Fibroblast of skin of right quadriceps (primary cell): ENCODE results near the gene SYAP1.
A peak's percentile ranks its signal among the peaks of the same experiment; 100 is the strongest.
"Not testable (repeated sequence)": the region's sequence is repeated elsewhere in the genome, so short reads cannot be mapped to it uniquely, and the experiment has no call there.

Experiments used
- DNase-seq: peaks from one replicate; pipeline ENCODE4 v3.0.0-alpha.2; 2013

Gene SYAP1

GRCh38 chrX:16784440-16784839 is 65.0 kb downstream of the SYAP1 start:
- not testable (repeated sequence) for DNase-seq

DNA sequence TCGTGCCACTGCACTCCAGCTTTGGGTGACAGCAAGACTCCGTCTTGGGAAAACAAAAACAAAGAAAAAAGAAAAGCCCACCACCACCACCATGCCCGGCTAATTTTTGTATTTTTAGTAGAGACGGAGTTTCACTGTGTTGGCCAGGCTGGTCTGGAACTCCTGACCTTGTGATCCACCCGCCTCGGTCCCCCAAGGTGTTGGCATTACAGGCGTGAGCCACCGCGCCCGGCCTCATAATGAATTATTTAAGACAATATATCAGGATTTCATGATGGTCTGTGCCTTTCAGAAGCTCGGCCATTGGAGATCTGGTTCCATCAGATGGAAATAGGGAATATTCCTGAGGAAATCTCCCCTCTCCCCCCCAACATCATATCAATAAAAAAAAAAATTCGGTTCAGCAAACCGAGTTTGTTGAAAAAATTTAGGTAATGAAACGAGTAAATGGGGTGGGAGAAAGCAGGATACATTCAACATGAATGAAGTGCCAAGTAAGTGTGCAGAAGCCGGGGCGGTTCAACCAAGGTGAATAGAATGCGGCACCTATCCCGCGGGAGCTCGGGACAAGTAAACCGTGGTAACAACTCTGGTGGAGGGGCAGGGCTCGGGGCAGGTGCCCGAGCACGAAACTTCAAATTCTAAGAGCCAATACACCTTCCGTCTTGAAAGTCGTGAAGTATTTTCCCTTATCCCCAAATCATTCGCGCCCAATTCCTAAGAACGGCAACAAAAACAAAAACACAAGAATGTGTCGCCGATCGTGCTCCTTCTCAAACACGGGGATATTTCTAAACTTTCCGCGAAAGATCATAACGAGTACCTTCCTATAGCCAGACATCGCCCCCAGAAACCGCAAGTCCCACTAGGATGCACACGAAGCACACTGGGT is 66.1 kb downstream of the SYAP1 start:
- DNase-seq = no peak

- DNase-seq = peak; percentile 98
These were observed 66.9 kb downstream of the SYAP1 start, which contains the start of gene TXLNG for GRCh38 chrX:16786139-16786790. TXLNG (plus strand) TSS chrX:16786466; CDS start chrX:16786488, 22 bp downstream.

- no peak for DNase-seq
These were observed 67.7 kb downstream of the SYAP1 start for GRCh38 chrX:16786791-16787735.

GRCh38 chrX:16788477-16788876 is 69.1 kb downstream of the SYAP1 start:
- no peak for DNase-seq

- DNase-seq = no peak
These were observed 76.9 kb downstream of the SYAP1 start for GRCh38 chrX:16796298-16796697.

GRCh38 chrX:16797358-16797757 is 77.9 kb downstream of the SYAP1 start:
- DNase-seq = peak; percentile 20

DNA sequence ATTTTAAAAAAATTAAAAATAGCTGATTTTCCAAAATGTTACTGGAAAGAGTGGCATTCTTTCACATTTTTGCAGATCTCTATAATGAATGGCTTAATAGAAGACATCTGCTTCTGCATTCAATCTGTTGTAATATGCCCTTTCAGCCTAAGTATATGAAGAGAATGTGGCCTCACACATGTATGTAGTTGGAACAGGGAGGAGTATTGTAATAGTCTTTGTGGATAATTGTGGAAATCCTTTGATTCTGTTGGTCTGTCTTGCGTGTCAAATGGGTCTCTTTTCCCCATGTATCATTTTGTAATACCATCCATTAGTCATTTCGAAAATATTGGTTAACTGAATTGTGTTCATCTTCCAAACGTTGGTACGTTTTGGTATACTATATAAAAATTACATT is 78.4 kb downstream of the SYAP1 start:
- peak; percentile 34 for DNase-seq

DNA sequence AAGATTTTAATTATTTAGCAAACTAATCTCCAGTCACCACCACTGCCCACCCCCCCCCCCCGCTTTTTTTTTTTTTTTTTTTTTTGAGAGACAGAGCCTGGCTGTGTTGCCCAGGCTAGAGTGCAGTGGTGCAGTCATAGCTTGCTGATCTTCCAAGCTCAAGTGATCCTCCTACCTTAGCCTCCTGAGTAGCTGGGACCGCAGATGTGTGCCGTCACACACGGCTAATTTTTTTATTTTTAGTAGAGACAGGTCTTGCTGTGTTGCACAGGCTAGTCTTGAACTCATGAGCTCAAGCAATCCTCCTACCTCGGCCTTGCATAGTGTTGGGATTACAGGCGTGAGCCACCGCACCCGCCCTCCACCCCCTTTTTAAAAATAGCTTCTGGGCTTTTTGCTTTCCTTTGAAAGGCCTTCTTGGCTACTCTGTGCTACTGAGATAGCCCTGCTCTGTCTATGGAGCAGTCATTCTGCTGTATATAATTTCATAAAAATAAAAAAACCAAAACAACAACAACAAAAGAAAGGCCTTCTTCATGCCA is 85.6 kb downstream of the SYAP1 start:
- DNase-seq = no peak

DNA sequence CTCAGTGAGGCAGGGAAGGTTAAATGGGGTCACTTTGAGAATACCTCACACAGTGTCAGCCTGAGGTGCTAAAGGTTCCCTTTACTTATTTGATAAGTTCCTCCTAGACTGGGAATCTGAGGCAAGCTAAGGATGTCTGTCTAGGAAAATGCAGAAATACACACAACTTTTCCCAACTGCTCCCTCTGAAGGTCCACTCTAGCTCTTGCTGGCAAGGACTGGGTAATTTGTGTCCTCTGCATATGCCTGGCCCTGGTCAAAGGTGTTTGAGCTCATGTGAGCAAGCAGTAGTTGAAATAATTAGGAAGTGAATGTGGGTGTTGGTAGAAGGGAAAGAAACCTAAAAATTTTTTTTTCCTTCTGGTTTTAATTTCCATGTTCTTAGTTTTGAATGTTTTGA is 88.1 kb downstream of the SYAP1 start:
- DNase-seq = no peak

GRCh38 chrX:16807976-16808542 is 88.6 kb downstream of the SYAP1 start:
- DNase-seq = no peak

GRCh38 chrX:16814597-16814996 is 95.2 kb downstream of the SYAP1 start:
- no peak for DNase-seq
